ENCODE results near the gene SLC25A13. TPM values are rescaled to one million over a fixed set of nuclear protein-coding genes. Genes with fewer than 3 reads are reported as not detected.

The SLC25A13 gene
- total RNA-seq, 2 donors from 2014 or later = 94.3 to 114 TPM

DNA sequence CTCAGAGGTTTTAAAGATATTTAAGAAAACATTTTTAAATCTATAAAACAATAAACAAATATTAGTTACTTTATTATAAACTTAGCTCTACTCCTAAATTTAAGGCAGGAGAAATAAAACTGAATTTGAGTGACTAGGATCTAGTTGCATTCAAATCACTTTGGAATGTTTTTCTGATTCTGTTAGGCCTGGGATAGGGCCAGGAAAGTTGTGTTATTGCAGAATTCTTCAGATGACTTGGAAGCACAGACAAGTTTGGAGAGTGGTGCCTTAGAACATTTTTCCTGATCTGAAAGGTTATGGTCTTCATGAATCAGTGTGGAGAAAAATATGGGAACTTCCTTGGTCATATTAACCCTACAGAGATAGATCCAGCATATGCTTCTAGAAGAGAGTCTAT is 15.6 kb upstream of the SLC25A13 start:
- TF ChIP-seq, protein P1, sequence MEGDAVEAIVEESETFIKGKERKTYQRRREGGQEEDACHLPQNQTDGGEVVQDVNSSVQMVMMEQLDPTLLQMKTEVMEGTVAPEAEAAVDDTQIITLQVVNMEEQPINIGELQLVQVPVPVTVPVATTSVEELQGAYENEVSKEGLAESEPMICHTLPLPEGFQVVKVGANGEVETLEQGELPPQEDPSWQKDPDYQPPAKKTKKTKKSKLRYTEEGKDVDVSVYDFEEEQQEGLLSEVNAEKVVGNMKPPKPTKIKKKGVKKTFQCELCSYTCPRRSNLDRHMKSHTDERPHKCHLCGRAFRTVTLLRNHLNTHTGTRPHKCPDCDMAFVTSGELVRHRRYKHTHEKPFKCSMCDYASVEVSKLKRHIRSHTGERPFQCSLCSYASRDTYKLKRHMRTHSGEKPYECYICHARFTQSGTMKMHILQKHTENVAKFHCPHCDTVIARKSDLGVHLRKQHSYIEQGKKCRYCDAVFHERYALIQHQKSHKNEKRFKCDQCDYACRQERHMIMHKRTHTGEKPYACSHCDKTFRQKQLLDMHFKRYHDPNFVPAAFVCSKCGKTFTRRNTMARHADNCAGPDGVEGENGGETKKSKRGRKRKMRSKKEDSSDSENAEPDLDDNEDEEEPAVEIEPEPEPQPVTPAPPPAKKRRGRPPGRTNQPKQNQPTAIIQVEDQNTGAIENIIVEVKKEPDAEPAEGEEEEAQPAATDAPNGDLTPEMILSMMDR (conservative IDR thresholded peaks at IDR 0.05) = no peak
- Mint-ChIP-seq H3K9me3 (no peaks in the 10 kb centered on the region), H3K27ac (no peak overlapping the region), H3K36me3 (ENCODE audit: low read depth) (no peaks in the 10 kb centered on the region), H3K4me3 (no peak overlapping the region), H3K27me3 (ENCODE audit: insufficient read depth) (peaks cover 6% of the 10 kb centered on the region), H3K4me1 (no peaks in the 10 kb centered on the region)
- Histone ChIP-seq H3K36me3 (ENCODE audit: control insufficient read depth, insufficient read depth, low read length) (no peaks in the 10 kb centered on the region), H3K9ac (ENCODE audit: extremely low read depth, low read length, poor library complexity, severe bottlenecking) (no peak overlapping the region), H3K9me3 (ENCODE audit: control insufficient read depth, low read length) (peaks cover 9% of the 10 kb centered on the region), H3K27ac (ENCODE audit: low read depth, low read length) (no peak overlapping the region), H3K4me1 (ENCODE audit: control insufficient read depth, insufficient read depth, low read length) (no peaks in the 10 kb centered on the region), H3K4me3 (ENCODE audit: low read length) (no peak overlapping the region), H3K27me3 (ENCODE audit: control insufficient read depth, insufficient read depth, low read length, poor library complexity, severe bottlenecking) (no peaks in the 10 kb centered on the region)
- no peak for DNase-seq

DNA sequence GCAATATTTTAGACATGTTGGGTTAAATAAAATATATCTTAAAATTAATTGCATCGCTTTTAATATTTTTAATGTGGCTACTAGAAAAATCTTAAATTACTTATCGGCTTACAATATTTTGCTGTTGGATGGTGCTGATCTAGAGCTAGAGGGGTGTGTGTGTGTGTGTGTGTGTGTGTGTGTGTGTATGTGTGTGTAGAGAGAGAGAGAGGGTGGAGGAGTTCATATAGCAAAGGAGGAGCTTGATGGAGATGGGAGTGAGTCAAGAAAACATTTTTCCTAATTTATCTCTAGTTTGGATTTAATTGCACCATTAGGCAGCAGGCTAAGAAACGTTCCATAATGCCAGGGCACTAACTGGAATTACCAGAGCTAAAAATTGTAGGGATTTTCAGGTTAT is 10.4 kb upstream of the SLC25A13 start:
- no peaks in the 10 kb centered on the region for H3K27me3 ChIP-seq (ENCODE audit: control insufficient read depth, insufficient read depth, low read length, poor library complexity, severe bottlenecking)
- Mint-ChIP-seq H3K9me3 (no peaks in the 10 kb centered on the region), H3K4me3 (no peak overlapping the region), H3K4me1 (peaks cover 28% of the 10 kb centered on the region), H3K27ac (no peak overlapping the region), H3K36me3 (ENCODE audit: low read depth) (no peaks in the 10 kb centered on the region), H3K27me3 (ENCODE audit: insufficient read depth) (no peaks in the 10 kb centered on the region)
- H3K9ac ChIP-seq (ENCODE audit: extremely low read depth, low read length, poor library complexity, severe bottlenecking) = no peak overlapping the region
- no peak overlapping the region for H3K27ac ChIP-seq (ENCODE audit: low read depth, low read length)
- DNase-seq = no peak
- peaks cover 6% of the 10 kb centered on the region for H3K4me1 ChIP-seq (ENCODE audit: control insufficient read depth, insufficient read depth, low read length)
- 80 to 97% methylated on average over 1 to 3 of the region's 3 CpGs for WGBS, 2 experiments (ENCODE audit: insufficient coverage in 1 of 2, insufficient read length in 1 of 2)
- H3K36me3 ChIP-seq (ENCODE audit: control insufficient read depth, insufficient read depth, low read length) = no peaks in the 10 kb centered on the region
- H3K4me3 ChIP-seq (ENCODE audit: low read length) = no peak overlapping the region
- H3K9me3 ChIP-seq (ENCODE audit: control insufficient read depth, low read length) = peaks cover 9% of the 10 kb centered on the region
- TF ChIP-seq, protein P1 (conservative IDR thresholded peaks at IDR 0.05) = no peak

DNA sequence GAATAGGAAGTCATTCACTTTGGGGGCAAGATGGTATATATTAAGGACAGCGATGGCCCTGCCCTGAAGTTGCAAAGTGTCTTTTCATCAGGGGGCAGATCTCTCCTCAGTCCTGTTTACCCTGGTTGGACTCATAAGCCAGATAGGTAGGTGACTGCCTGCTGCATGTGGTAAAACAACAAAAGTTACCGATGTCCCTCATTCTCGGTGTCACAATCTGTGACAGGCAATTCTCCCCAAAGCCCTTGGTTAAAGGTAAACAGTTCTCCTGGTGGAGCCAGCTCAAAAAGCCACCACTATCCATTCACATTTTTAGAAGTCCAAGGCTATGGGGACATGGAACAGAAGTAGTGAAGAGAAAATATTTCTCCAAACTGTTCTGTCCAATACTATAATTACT is 9.9 kb upstream of the SLC25A13 start:
- H3K4me1 ChIP-seq (ENCODE audit: control insufficient read depth, insufficient read depth, low read length) = peaks cover 6% of the 10 kb centered on the region
- H3K4me3 ChIP-seq (ENCODE audit: low read length) = no peak overlapping the region
- no peaks in the 10 kb centered on the region for H3K27me3 ChIP-seq (ENCODE audit: control insufficient read depth, insufficient read depth, low read length, poor library complexity, severe bottlenecking)
- peaks cover 15% of the 10 kb centered on the region for H3K9me3 ChIP-seq (ENCODE audit: control insufficient read depth, low read length)
- Mint-ChIP-seq H3K36me3 (ENCODE audit: low read depth) (no peaks in the 10 kb centered on the region), H3K27ac (no peak overlapping the region), H3K9me3 (peaks cover 5% of the 10 kb centered on the region), H3K4me1 (peaks cover 28% of the 10 kb centered on the region), H3K27me3 (ENCODE audit: insufficient read depth) (no peaks in the 10 kb centered on the region), H3K4me3 (no peak overlapping the region)
- H3K9ac ChIP-seq (ENCODE audit: extremely low read depth, low read length, poor library complexity, severe bottlenecking) = no peak overlapping the region
- no peak overlapping the region for H3K27ac ChIP-seq (ENCODE audit: low read depth, low read length)
- WGBS, 2 experiments (ENCODE audit: insufficient coverage in 1 of 2, insufficient read length in 1 of 2) = 92 to 93% methylated on average over 3 of the region's 3 CpGs
- TF ChIP-seq, protein P1 (conservative IDR thresholded peaks at IDR 0.05) = no peak
- no peak for DNase-seq
- H3K36me3 ChIP-seq (ENCODE audit: control insufficient read depth, insufficient read depth, low read length) = no peaks in the 10 kb centered on the region

Data from endodermal cell (in vitro differentiated cells).